H1 (cell line): Measurements from ENCODE around the gene MAPK8. TPM values are rescaled to one million over a fixed set of nuclear protein-coding genes. Genes with fewer than 3 reads are reported as not detected.

ENCODE experiments used
- CTCF ChIA-PET: fragments of 300-600 bp; sonication (Branson Sonifier 250); formaldehyde crosslinking; loops from one replicate; lab custom pipeline; 2021; ENCODE audit not compliant: partially characterized antibody; lab: Charles Lee
- POLR2A ChIA-PET: fragments of 300-600 bp; sonication (Branson Sonifier 250); formaldehyde crosslinking; loops from one replicate; lab custom pipeline; 2021; ENCODE audit warnings: inconsistent platforms; ENCODE audit not compliant: partially characterized antibody; lab: Charles Lee
- DNase-seq, 2 experiments: peaks; one replicate each; pipeline versions ENCODE4 v3.0.0 to v3.0.0-alpha.2; 2010 to 2022; ENCODE audit warnings: low spot score in 2 of 2, low read depth in 1 of 2, mixed read lengths in 1 of 2
- FAIRE-seq: peaks from 2 replicates; lab custom pipeline; 2011; peaks lifted over from hg19 to GRCh38; lab: Jason Lieb, UNC
- H2AFZ ChIP-seq: 2 replicates; pipeline ENCODE4 v1.8.1; 2012; ENCODE audit warnings: low read length, inconsistent platforms
- H2AK5ac ChIP-seq: 2 replicates; pipeline ENCODE4 v1.6.1; 2013; ENCODE audit warnings: low read depth, low read length
- H2BK120ac ChIP-seq: replicated peaks from 2 replicates; pipeline ENCODE3; 2013; ENCODE audit warnings: low read depth, low read length, inconsistent platforms
- H2BK12ac ChIP-seq: 2 replicates; pipeline ENCODE4 v1.6.1; 2013; ENCODE audit warnings: low read depth, low read length
- H2BK15ac ChIP-seq: 2 replicates; pipeline ENCODE4 v1.6.1; 2013; ENCODE audit warnings: low read length
- H2BK20ac ChIP-seq: 2 replicates; pipeline ENCODE4 v1.6.1; 2013; ENCODE audit warnings: low read length
- H2BK5ac ChIP-seq: 2 replicates; pipeline ENCODE4 v1.6.1; 2013; ENCODE audit warnings: low read depth, low read length
- H3K14ac ChIP-seq: 2 replicates; pipeline ENCODE4 v1.6.1; 2013; ENCODE audit warnings: inconsistent platforms; ENCODE audit not compliant: insufficient read length
- H3K18ac ChIP-seq: 2 replicates; pipeline ENCODE4 v1.6.1; 2013; ENCODE audit warnings: low read length; ENCODE audit errors: extremely low read depth
- H3K23ac ChIP-seq: 2 replicates; pipeline ENCODE4 v1.6.1; 2013; ENCODE audit warnings: inconsistent platforms; ENCODE audit not compliant: insufficient read length
- H3K23me2 ChIP-seq: 2 replicates; pipeline ENCODE4 v1.6.1; 2013; ENCODE audit warnings: low read depth, low read length
- H3K27ac ChIP-seq: 2 replicates; pipeline ENCODE4 v1.6.1; 2011; ENCODE audit warnings: low read depth, low read length, inconsistent platforms
- H3K27me3 ChIP-seq, 4 experiments: replicated peaks in 1 of 4; 1 replicate in 1 of 4; 2 replicates in 3 of 4; pipeline versions ENCODE4 v1.6.1 to v1.8.1; 2011 to 2013; ENCODE audit warnings: low read length in 3 of 4, mild to moderate bottlenecking in 3 of 4, inconsistent platforms in 2 of 4, mixed read lengths in 2 of 4, moderate library complexity in 1 of 4; ENCODE audit not compliant: control insufficient read depth in 3 of 4, insufficient read depth in 3 of 4; ENCODE audit errors: extremely low read depth in 1 of 4
- H3K36me3 ChIP-seq, 4 experiments: 2 replicates each; pipeline versions ENCODE4 v1.6.1 to v1.8.1; 2011 to 2013; ENCODE audit warnings: mild to moderate bottlenecking in 4 of 4, low read length in 3 of 4, moderate library complexity in 2 of 4, control low read depth in 1 of 4, inconsistent platforms in 1 of 4; ENCODE audit not compliant: insufficient read depth in 4 of 4, control insufficient read depth in 2 of 4
- H3K4ac ChIP-seq: replicated peaks from 2 replicates; pipeline ENCODE3; 2013; ENCODE audit warnings: low read length, low read depth, mixed read lengths, inconsistent platforms; ENCODE audit not compliant: insufficient read length
- H3K4me1 ChIP-seq, 4 experiments: replicated peaks in 1 of 4; 1 replicate in 1 of 4; 2 replicates in 3 of 4; pipeline versions ENCODE4 v1.6.1 to v1.8.1; 2011 to 2013; ENCODE audit warnings: low read length in 3 of 4, inconsistent platforms in 2 of 4, mixed read lengths in 1 of 4; ENCODE audit not compliant: insufficient read depth in 4 of 4, control insufficient read depth in 3 of 4
- H3K4me2 ChIP-seq, 2 experiments: 2 replicates each; pipeline versions ENCODE4 v1.6.1 to v1.8.1; 2011 to 2013; ENCODE audit warnings: low read depth in 2 of 2, low read length in 2 of 2, control low read depth in 1 of 2, inconsistent platforms in 1 of 2, mild to moderate bottlenecking in 1 of 2; ENCODE audit not compliant: insufficient read depth in 1 of 2
- H3K4me3 ChIP-seq, 4 experiments: fragments of 200-600, 300-600 bp in 1 of 4; sonication (generic), shearing (Covaris generic), sonication (Bioruptor Twin) in 1 of 4; 2 replicates each; pipeline versions ENCODE4 v1.5.1 to v1.8.1; 2011 to 2016; ENCODE audit warnings: low read length in 4 of 4, low read depth in 3 of 4, control low read depth in 2 of 4, inconsistent platforms in 2 of 4, mild to moderate bottlenecking in 2 of 4, mixed read lengths in 1 of 4, moderate library complexity in 1 of 4; ENCODE audit not compliant: insufficient read depth in 2 of 4; ENCODE audit errors: extremely low read depth in 1 of 4
- H3K56ac ChIP-seq: replicated peaks from 2 replicates; pipeline ENCODE3; 2013; ENCODE audit warnings: low read depth, mild to moderate bottlenecking, mixed read lengths, low read length, inconsistent platforms; ENCODE audit not compliant: insufficient read length
- H3K79me1 ChIP-seq: 2 replicates; pipeline ENCODE4 v1.6.1; 2013; ENCODE audit warnings: low read depth, low read length, control low read depth
- H3K79me2 ChIP-seq, 2 experiments: 2 replicates each; pipeline versions ENCODE4 v1.6.1 to v1.8.1; 2012 to 2013; ENCODE audit warnings: low read length in 2 of 2, mild to moderate bottlenecking in 2 of 2, inconsistent platforms in 1 of 2; ENCODE audit not compliant: insufficient read depth in 2 of 2, control insufficient read depth in 1 of 2
- H3K9ac ChIP-seq, 4 experiments: replicated peaks in 1 of 4; 1 replicate in 1 of 4; 2 replicates in 3 of 4; pipeline versions ENCODE4 v1.6.1 to v1.8.1; 2011 to 2013; ENCODE audit warnings: low read depth in 3 of 4, low read length in 3 of 4, control low read depth in 2 of 4, mild to moderate bottlenecking in 2 of 4, moderate library complexity in 2 of 4, inconsistent platforms in 1 of 4; ENCODE audit errors: extremely low read depth in 1 of 4
- H3K9me3 ChIP-seq, 2 experiments: 2 replicates each; pipeline versions ENCODE4 v1.6.1 to v1.8.1; 2012 to 2013; ENCODE audit warnings: mild to moderate bottlenecking in 2 of 2, moderate library complexity in 2 of 2, control low read depth in 1 of 2, inconsistent platforms in 1 of 2, low read depth in 1 of 2, low read length in 1 of 2, mixed read lengths in 1 of 2; ENCODE audit not compliant: insufficient read depth in 2 of 2
- H4K20me1 ChIP-seq, 2 experiments: replicated peaks in 1 of 2; 2 replicates each; pipeline versions ENCODE3 to v1.8.1; 2011 to 2013; ENCODE audit warnings: inconsistent platforms in 2 of 2, low read length in 2 of 2, mild to moderate bottlenecking in 1 of 2; ENCODE audit not compliant: insufficient read depth in 2 of 2, control insufficient read depth in 1 of 2
- H4K5ac ChIP-seq: 2 replicates; pipeline ENCODE4 v1.6.1; 2013; ENCODE audit warnings: low read length, low read depth, mixed read lengths, inconsistent platforms; ENCODE audit not compliant: insufficient read length
- H4K8ac ChIP-seq: 2 replicates; pipeline ENCODE4 v1.8.0; 2013; ENCODE audit warnings: mild to moderate bottlenecking, moderate library complexity, low read length, inconsistent platforms; ENCODE audit not compliant: insufficient read depth; ENCODE audit errors: extremely low read depth
- H4K91ac ChIP-seq: replicated peaks from 2 replicates; pipeline ENCODE3; 2013; ENCODE audit warnings: low read length, mixed read lengths, inconsistent platforms; ENCODE audit not compliant: insufficient read length
- ATF2 ChIP-seq: IDR thresholded peaks from 2 replicates; pipeline ENCODE4 v1.6.1; 2012; ENCODE audit warnings: low read length, inconsistent platforms
- POLR2A ChIP-seq, 2 experiments: IDR thresholded peaks; 1 replicate in 1 of 2; 2 replicates in 1 of 2; pipeline ENCODE4 v1.6.1; 2011; ENCODE audit warnings: low read depth in 2 of 2, low read length in 2 of 2, mild to moderate bottlenecking in 2 of 2; ENCODE audit errors: control extremely low read depth in 1 of 2
- USF2 ChIP-seq: IDR thresholded peaks from 2 replicates; pipeline ENCODE4 v1.6.1; 2011; ENCODE audit warnings: low read length, improper control_type of control experiment
- WGBS, 2 experiments: shearing (Covaris generic) in 1 of 2; methylation state at CpG; one replicate each; pipeline versions ENCODE4 v1.1.6 to v1.1.7; 2013 to 2015; ENCODE audit warnings: low lambda C conversion rate in 2 of 2, mixed read lengths in 2 of 2, inconsistent platforms in 1 of 2, low coverage in 1 of 2, missing lambda C conversion rate in 1 of 2; ENCODE audit not compliant: insufficient replicate concordance in 2 of 2, insufficient coverage in 1 of 2, insufficient read length in 1 of 2; ENCODE audit errors: extremely low coverage in 1 of 2, missing lambda C conversion rate in 1 of 2; 5-methylcytosine and 5-hydroxymethylcytosine counted together
- polyA plus RNA-seq, 7 experiments: library from polyadenylated mRNA; depleted of rRNA in 3 of 7; stranded (reverse) in 5 of 7; unstranded in 2 of 7; fragments of >200 nt in 5 of 7; fragments of 200-250 nt in 2 of 7; gene quantifications; 1 replicate in 5 of 7; 2 replicates in 1 of 7; 4 replicates in 1 of 7; pipeline versions ENCODE4 v1.2.1 to v1.2.3, GENCODE V29; 2011 to 2013; ENCODE audit warnings: missing spikeins in 2 of 7, mixed read lengths in 2 of 7
- total RNA-seq: library from RNA; stranded (reverse); fragmentation: NEBNext Ultra II Directional; extraction: Animal tissue kit (Norgen Biotek cat#: 25700); gene quantifications from 2 replicates; pipeline ENCODE4 v1.2.1, GENCODE V29; 2021

MAPK8 gene
- total and polyA plus RNA-seq, 2 of the 8 experiments (the other 6 are each of a cell fraction or from before 2014, with no cell fraction given): 23.3 to 71.3 TPM

DNA sequence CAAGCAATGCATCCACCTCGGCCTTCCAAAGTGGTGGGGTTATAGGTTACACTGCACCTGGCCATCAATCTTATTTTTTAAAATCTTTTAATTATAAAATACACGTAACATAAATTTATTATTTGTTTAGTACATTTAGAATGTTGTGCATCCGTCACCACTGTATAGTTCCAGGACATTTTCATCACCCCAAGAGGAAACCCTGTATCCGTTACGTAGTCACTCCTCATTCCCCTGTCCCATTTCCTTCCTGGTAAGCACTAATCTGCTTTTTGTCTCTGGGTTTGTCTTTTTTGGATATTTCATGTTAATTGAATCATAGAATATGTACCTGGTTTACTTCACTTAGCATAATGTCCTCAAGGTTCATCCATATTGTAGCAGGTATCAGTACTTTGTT lies 51.2 kb downstream of the MAPK8 start:
- H2BK5ac ChIP-seq: no peak overlapping the region
- H4K5ac ChIP-seq: no peak overlapping the region
- H3K4ac ChIP-seq: no peak overlapping the region
- H3K56ac ChIP-seq: no peak overlapping the region
- no peak overlapping the region for H2BK12ac ChIP-seq
- H3K9ac ChIP-seq: no peak overlapping the region
- H3K79me1 ChIP-seq: no peaks in the 10 kb centered on the region; the same call in 1 of the 2 replicates
- H3K23ac ChIP-seq: no peak overlapping the region
- H3K18ac ChIP-seq: no peak overlapping the region
- no peak overlapping the region for H3K27ac ChIP-seq
- H3K79me2 ChIP-seq: peaks cover 0 to 76% of the 10 kb centered on the region in 2 experiments; a peak in 2 of 4 replicates
- peaks cover 0 to 2% of the 10 kb centered on the region in 2 experiments for H4K20me1 ChIP-seq
- H3K36me3 ChIP-seq: no peaks in the 10 kb centered on the region
- H2BK20ac ChIP-seq: no peak overlapping the region
- H3K9me3 ChIP-seq: no peaks in the 10 kb centered on the region
- ChIA-PET POLR2A (no interaction called here), CTCF (no interaction called here)
- H2AFZ ChIP-seq: no peak overlapping the region
- no peak overlapping the region for H3K4me3 ChIP-seq
- no peak for FAIRE-seq
- no peaks in the 10 kb centered on the region for H3K27me3 ChIP-seq
- H4K91ac ChIP-seq: no peak overlapping the region
- no peak overlapping the region for H4K8ac ChIP-seq
- H3K4me1 ChIP-seq: no peaks in the 10 kb centered on the region
- H2AK5ac ChIP-seq: no peak overlapping the region
- no peak overlapping the region for H3K4me2 ChIP-seq
- H3K14ac ChIP-seq: no peak overlapping the region
- TF ChIP-seq ATF2: no peak
- TF ChIP-seq USF2: no peak
- no peak for TF ChIP-seq POLR2A (IDR thresholded peaks at IDR 0.05; ENCODE audit: control extremely low read depth in 1 of 2, low read depth in 2 of 2, low read length in 2 of 2)
- TF ChIP-seq, all 59 proteins: peak for 0
- 97% methylated on average over 5 of the region's 5 CpGs; no CpG with 5 or more reads in 1 of the 2 experiments for WGBS, 2 experiments
- Histone ChIP-seq H2BK120ac (no peak overlapping the region), H2BK15ac (no peak overlapping the region), H3K23me2 (no peaks in the 10 kb centered on the region)
- DNase-seq: no peak
